HG03159 (cell line): ENCODE measurements around the gene NHLRC2.

Source experiments
- ATAC-seq: cut with Tn5 transposase; IDR thresholded peaks from one replicate; pipeline ENCODE4 v1.9.1; 2021; ENCODE audit warnings: mild to moderate bottlenecking, moderate library complexity; ENCODE audit not compliant: unreplicated experiment

Gene NHLRC2

DNA sequence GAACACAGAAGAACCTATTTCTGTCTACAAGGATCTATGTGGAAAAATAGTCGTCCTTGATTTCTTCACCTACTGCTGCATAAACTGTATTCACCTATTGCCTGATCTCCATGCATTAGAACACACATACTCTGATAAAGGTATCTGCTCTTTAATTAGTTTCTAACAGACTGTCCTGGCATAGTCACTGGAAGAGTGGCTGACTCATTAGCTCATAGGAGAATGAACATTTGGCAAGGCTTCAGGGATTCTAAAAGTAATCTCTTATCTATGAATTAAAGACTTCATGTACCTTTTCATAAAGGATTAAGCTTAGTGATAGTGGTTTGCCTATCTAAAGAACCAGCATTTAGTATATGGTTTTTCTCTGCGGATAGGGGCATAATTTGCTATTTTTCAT is 4.1 kb downstream of the NHLRC2 start:
- ATAC-seq, result no peak

DNA sequence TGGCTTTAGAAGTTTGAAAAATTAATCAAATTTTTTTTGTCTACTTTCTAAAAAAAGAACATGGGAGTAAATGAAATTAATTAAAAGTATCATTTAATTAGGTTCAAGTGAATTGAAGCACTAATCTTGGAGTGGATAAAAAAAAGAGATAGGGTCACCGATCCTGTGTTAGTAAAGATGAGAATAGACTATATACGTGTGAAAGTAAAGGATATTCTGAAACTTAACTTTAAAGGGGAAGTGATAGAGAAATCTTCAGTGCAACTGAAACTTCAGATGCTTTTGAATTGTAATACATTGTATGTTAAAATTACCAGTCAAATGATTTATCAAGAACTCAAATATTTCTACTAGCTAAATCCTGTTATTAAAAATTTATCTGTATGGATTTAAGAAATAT is 4.8 kb downstream of the NHLRC2 start:
- ATAC-seq, result peak; percentile 44

DNA sequence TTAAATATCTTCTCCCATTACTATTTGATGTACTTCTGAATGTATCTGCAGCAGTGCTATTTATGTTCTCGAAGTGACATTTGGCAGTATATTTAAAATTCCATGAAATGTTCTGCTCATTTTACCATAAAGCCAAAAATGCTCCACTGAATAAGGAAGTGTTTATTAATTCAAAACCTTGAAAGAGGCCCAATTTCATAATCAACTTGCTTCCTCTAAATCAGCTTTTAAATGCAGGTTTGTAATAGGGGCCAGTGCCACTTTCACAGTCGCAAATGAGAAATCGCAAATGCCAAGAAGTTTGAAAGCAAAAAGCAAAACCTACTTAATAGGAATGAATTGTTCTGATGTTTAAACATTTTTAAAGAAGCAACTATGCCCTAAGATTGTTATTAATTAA is 11.4 kb downstream of the NHLRC2 start:
- ATAC-seq, result no peak

DNA sequence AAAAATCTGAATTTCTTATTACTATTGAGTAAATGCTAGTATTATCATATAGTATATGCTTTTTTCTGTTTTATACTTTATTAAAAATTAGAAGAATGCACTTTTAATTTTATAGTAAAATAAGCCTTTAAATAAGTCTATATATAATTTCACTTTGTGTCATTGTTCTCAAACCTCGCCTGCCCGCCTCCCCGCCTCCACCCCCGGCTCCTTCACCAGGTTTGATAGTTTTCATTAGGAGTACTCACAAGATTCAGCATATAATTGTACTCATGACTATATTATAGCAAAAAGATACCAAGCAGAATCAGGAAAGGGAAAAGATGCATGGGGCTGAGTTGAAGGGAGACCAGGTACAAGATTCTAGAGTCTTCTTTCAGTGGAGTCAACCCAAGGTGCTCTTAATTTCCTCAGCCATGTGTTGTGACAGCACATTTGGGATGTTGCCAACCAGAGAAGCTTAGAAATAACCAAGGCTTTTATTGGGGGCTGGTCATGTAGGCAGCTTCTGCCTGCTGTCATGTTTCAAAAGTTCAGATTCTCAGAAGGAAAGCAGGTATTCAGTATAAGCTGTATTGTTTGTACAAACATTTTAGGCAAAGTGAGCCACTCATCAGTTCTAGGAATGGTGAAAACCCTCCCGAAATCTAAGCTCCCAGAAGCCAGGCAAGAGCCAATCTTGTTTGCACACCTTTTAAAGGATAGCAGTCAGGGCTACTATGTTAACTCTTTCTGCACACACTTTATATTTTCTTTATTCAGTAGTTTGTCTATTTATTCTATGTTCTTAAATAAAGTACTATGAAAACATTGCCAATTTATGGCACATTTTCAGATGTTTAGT is 12.3 kb downstream of the NHLRC2 start:
- no peak for ATAC-seq

DNA sequence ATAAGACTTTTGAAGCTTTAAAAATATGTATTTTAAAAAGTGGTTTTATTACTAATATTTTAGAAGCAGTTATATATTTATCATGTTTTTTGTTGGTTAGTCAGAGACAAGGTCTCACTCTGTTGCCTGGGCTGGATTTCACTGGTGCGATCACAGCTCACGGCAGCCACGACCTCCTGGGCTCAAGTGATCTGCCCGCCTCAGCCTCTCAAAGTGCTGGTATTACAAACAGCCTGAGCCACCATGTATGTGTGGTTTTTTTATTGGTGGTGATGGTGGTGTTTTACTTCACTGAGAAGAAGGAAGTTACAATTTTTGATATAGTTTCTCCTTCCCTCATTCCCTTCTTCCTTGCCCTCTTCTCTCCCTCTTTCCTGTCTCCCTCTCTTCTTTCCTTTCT is 13.4 kb downstream of the NHLRC2 start:
- no peak for ATAC-seq

DNA sequence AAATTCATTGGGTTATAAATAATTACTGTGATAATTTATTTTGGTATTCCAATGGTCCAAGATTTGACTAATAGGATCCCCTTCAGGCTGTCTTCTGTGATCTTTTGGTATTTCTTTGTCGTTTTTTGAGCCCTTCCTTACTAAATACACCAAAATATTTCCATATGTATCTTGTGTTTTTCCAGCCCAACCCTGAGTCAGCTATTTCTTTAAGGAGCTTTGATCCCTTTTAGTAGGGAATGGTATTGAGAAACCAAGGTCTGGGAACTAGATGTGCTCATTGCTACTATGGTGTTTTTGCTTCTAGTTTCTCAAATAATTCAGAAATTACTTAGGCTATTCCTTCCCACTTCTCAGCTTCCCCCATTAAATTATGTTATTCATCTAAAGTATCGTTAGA is 15.3 kb downstream of the NHLRC2 start:
- no peak for ATAC-seq

DNA sequence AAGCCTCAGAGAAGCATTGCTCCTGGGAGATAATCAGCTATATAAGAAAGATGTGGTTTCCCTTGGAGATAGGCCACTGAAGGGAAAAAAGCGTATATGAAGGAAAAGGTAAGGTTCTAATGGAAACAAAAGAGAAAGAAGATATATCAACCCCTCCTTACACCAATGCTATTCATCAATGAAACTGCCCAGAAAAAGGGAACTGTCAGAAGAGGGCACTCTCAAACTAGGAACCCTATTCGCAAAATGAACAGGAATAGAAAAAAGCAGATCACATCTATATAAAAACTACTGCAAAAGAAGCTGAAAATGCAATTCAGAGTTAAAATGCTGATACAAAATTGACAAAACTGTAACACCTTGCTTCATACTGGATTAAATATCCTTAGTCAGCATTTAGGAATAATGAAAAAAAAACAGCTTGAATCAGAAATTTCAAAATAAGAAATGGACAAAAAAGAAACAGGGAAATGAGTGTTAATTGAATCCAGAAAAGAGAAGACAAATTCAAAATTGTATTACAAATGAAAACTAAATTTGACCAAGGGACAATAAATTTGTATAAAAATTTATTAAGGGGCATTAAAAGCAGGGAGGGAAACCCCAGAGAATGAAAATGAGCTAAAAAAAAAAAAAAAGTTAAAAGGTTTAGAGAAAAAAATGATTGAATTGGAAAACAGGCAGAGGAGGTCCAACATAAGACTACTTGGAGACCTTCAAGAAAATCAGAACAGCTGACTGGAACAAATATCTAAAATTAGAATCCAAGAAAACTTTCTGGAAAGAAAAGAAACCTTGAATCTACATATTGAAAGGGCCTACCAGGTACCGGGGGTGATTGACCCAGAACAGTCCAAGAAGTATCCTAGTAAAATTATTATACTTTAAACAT is 17.9 kb downstream of the NHLRC2 start:
- no peak for ATAC-seq

DNA sequence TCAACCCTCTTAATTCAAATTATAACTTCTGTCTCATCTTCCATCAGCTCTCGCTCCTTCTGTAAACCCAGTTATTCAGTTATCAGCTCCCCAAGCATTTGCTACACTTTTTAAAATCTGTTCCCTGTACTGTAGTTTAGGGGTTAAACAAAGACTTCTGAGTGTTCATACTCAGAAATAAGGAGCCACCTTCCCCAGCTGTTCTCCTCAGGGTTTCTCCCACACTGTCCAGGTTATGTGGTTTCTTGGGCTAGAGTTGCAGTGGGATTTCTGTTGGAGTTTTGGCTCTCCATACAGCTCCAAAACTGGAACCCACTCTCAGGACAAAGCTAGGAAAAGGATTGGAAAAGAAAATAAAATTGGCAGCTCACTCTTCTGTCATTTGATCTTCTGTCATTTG is 20.8 kb downstream of the NHLRC2 start:
- no peak for ATAC-seq

DNA sequence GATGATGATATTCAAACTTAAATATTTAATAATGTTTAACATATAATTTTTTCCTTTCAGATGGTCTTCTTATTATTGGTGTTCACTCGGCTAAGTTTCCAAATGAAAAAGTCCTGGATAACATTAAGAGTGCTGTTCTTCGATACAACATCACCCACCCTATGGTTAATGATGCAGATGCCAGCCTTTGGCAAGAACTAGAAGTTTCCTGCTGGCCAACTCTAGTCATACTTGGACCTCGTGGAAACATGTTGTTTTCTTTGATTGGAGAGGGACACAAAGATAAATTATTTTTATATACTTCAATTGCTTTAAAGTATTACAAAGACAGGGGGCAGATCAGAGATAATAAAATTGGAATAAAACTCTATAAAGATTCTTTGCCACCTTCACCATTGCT is 22.0 kb downstream of the NHLRC2 start:
- ATAC-seq, result no peak

DNA sequence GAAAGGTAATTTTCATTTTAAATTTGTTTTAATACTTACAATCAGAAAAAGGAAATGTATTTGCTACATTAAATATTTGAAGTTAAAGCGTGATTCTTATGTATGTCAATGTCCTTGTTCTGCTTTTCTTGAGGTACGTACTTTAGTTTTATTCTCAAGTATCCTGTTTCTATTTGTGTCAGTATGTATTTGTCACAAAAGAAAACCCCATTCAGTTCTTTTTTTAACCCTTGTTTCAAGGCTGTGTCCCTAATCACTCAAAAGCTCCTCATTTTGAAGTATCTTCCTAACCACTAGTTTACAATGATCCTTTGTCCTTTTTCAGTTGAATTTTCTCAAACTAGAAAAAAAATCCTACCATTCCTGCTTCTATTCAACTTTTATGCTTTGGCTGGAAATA is 25.2 kb downstream of the NHLRC2 start:
- peak; percentile 78 for ATAC-seq

DNA sequence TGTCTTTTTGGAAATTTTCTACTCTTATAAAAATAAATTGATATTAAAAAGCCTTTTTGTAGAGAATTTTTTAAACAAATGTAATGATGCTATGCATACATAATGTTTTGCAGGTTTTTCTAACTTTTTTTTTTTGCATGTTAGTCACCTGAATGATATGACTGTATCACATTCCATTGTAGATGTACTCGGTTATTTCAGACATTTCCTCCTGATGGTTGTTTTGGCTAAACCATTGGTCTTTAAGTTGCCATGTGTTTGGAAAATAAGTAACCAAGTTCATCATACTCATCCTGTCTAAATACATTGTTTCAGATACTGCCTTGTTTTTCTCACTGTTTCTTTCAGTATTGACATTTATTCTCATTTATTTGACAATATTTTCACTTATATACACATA is 25.8 kb downstream of the NHLRC2 start:
- ATAC-seq, result no peak

DNA sequence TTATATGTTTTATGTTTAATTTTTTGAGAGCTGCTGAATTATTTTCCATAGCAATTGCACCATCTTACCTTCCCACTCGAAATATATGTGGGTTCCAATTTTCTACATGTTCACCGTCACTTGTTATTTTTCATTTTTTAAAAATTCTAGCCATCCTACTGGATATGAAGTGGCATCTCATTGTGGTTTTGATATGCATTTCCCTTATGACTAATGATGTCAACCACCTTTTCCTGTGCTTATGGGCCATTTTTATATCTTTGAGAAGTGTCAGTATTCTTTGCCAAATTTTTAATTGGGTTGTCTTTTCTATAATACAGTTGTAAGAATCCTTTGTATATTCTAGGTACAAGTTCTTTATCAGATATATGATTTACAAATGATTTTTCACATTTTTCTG is 27.8 kb downstream of the NHLRC2 start:
- no peak for ATAC-seq

DNA sequence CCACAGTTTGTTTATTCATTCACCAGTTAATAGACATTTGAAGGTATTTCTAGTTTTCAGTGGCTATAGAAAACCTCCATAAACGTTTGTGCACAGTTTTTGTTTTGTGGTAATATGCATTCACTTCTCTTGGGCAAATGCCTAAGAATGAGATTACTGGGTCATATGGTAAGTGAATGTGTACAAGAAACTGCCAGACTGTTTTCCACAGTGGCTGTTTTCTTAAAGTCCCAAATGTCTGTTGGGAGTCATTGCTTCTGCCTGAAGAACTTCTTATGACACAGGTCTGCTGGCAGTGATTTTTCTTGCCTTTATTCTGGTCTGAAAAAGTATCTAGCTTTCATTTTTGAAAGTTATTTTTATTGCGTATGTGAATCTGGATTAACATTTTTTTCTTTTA is 35.5 kb downstream of the NHLRC2 start:
- no peak for ATAC-seq

DNA sequence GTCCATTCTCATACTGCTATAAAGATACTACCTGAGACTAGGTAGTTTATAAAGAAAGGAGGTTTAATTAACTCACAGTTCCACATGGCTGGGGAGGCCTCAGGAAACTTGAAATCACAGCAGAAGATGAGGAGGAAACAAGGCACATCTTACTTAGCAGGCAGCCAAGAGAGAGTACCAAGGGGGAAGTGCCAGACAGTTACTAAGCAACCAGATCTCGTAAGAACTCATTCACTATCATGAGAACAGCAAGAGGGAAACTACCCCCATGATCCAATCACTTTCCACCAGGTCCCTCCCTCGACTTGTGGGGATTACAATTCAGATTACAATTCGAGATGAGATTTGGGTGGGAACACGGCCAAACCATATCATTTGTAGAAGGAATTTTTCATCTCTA is 36.3 kb downstream of the NHLRC2 start:
- no peak for ATAC-seq

DNA sequence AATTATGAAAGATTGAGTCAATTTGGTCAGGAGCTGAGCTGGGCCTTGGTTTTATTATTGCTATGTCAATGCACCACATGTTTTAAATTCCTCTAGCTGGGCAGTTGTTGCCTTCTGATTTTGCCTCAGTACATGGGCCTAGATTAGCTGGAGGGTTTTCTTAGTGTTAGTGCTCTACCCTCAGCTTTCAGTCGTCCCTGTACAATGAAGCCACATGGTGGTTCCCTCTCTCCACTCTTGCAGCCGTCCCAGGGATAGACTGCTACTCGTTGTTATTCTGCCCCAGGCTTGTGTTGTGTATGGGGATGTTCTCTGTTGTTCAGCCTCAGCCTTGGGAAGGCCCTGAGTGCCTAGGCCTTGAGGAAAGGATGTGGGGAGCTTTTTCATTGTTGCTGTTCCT is 37.0 kb downstream of the NHLRC2 start:
- no peak for ATAC-seq

DNA sequence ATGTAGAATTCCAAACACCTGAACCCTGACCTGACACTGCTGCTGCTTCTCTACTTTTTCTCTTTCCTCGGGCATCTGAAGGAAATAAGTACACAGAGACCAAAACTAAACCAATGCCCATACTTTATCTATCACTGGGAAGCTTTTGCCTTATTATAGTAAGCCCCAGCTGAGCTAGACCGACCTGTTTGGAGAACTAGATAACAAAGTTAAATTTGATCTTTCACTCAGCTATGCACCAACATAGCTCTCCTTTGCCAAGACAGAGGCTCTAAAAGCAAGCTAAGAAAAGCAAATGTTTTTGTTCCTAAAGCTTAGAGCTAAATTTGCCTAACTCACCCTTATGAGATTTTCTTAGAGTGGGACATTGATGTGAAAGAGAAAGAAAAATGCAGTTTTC is 39.1 kb downstream of the NHLRC2 start:
- no peak for ATAC-seq

DNA sequence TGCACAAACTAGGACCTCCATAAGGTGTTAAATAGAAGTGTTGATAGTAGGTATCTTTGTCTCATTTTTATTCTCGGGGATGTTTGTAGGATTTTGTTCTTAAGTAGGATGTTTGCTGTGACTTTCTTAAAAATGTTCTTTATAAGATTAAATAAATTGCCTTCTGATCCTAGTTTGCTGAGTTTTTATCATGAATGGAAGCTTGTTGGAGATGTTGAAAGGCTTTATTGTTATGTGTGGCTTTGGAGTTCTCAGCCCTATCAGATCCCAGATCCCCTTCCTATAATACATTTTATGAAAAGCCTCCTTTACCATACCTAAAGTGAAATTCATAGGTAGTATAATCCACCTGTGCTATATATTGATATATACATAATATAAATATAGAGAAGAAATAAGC is 40.1 kb downstream of the NHLRC2 start:
- no peak for ATAC-seq

DNA sequence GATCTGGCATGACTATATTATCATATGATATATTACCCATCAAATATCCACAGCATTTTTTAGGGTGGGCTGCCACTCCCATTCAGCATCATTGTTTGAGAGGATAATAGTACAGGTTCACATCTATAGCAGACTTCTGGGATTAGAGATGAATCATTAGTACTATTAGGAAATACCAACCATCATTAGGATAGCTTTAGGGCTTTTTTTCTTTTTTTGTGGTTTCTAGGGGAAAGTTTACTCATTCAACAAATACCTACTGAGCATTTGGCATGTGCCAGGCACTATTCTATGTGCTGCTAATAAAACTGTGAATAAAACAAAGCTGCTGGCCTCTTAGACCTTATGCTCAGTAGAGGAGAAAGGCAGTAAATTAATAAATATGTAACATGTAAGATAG is 40.6 kb downstream of the NHLRC2 start:
- ATAC-seq, result no peak

DNA sequence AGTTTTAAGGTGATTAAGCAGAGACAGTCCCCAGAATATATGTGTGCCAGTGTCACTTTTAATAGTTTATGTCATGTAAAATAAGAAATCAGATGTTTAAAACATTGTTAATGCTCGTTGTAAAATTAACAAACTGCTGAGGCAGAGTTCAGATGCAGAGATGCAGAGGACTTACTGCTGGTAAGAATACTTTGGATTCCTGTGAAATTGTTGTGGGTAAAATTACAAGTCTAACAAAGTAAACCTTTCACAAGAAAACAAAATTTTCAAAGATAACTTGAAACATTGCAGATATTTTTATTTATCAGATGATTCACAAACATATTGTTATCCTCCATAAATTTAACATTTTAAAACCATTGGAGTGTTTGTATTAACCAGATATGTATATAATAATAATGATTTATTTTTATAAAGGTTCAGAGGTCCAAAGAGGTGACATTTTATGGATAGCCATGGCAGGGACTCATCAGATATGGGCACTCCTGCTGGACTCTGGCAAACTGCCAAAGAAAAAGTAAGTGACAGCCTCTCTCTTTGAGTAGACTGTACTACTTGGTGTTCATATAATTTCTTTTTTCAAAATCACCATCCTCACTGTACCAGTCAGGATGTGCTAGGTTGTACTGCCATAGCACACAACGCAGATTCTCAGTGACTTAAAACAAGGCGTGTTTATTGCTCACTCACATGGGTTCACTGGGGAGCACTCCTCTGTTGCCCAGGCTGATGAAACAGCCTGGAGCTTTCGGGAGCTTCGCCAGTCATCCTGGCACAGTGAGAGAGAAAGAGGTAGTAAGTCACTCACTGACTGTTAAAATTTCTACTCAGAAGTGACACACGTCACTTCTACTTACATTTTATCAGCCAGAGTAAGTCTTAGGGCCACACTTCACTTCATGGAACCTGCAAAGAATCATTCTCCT is 43.5 kb downstream of the NHLRC2 start:
- ATAC-seq, result no peak

DNA sequence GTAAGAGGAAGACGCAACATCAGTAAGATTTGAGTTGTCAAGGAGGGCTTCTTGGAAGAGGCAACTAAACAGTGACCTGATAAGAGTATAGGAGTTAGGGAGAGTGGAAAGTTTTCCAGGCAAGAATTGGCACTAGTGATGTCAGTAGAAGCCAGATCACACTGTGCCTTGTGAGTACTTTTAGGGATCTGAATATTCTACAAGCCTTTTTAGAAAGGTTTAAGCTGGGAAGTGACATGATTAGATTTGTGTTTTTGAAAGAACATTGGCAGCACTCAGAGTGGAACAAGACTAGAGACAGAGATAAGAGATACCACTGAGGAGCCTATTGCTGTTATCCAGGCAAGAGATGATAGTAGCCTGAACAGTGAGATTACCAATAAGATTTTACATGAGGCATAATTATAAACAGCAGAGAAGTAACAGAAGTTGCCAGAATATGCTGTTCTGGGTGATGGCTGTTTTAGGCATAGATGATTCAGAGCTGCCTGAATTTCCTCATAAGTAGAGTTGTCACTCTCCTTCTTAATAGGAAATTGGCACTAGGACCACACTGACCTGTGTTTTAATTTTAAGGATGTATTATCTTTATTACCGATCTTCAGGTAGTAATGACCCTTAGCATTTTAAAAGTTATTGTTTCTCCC is 45.6 kb downstream of the NHLRC2 start:
- ATAC-seq, result no peak

DNA sequence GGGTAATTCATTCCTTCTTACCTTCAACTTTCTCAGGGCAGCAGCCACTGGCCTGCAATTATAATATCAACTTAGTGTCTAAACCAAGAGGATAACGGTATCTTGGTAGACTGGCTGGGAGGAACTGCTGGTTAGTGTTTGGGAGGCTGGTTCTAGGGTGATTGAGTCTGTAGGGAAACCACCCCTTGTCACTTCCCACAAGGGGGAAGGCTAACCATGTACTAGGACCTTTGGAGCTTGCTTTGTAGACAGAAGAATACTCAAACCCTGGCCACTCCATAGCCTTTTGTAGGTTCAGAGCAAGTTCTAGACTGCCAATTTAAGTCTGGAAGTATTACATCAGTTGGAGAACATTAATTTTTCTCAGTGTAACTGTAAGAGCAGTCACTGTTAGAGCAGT is 51.3 kb downstream of the NHLRC2 start:
- ATAC-seq, result no peak
